ENCODE measurements around the gene LGR4.

LGR4 gene

GRCh38 chr11:27506200-27507182 is 33.9 kb upstream of the LGR4 start, which contains the start of gene LIN7C (continued):
- no peak; the same call in 1 of the 2 replicates for TF ChIP-seq ZNF639 (tag by site-specific recombination; IDR thresholded peaks at IDR 0.05)
- TF ChIP-seq SP3 (tag by site-specific recombination; IDR thresholded peaks at IDR 0.05) = peak; percentile 82
- no peak for TF ChIP-seq ZNF558 (tag by site-specific recombination; IDR thresholded peaks at IDR 0.05)
- peak; percentile 68 for TF ChIP-seq EGR2 (tag by site-specific recombination; IDR thresholded peaks at IDR 0.05; ENCODE audit: low read depth)
- TF ChIP-seq ZNF777 (tag by site-specific recombination; IDR thresholded peaks at IDR 0.05; ENCODE audit: borderline replicate concordance) = no peak
- TF ChIP-seq ZFP69B (tag by site-specific recombination; IDR thresholded peaks at IDR 0.05) = no peak
- TF ChIP-seq ZNF140 (tag by site-specific recombination; IDR thresholded peaks at IDR 0.05) = no peak
- TF ChIP-seq ZNF707 (tag by site-specific recombination; IDR thresholded peaks at IDR 0.05) = no peak
- TF ChIP-seq ZNF23 (tag by site-specific recombination; IDR thresholded peaks at IDR 0.05; ENCODE audit: borderline replicate concordance) = no peak
- no peak for TF ChIP-seq ZSCAN23 (tag by site-specific recombination; IDR thresholded peaks at IDR 0.05)
- TF ChIP-seq ZNF37A (tag by site-specific recombination; IDR thresholded peaks at IDR 0.05) = no peak
- TF ChIP-seq GLI4 (tag by site-specific recombination; IDR thresholded peaks at IDR 0.05) = no peak
- TF ChIP-seq ZNF548 (tag by site-specific recombination; IDR thresholded peaks at IDR 0.05) = no peak
- no peak for TF ChIP-seq GLI2 (tag by site-specific recombination; IDR thresholded peaks at IDR 0.05; ENCODE audit: borderline replicate concordance, low read depth)
- no peak for TF ChIP-seq ZNF645 (tag by site-specific recombination; IDR thresholded peaks at IDR 0.05)
- no peak for TF ChIP-seq ZNF596 (tag by site-specific recombination; IDR thresholded peaks at IDR 0.05)
- TF ChIP-seq INSM2 (tag by site-specific recombination; IDR thresholded peaks at IDR 0.05) = no peak
- TF ChIP-seq ZFP3 (tag by site-specific recombination; IDR thresholded peaks at IDR 0.05; ENCODE audit: low read depth) = no peak
- TF ChIP-seq ZBTB1 (tag by site-specific recombination; IDR thresholded peaks at IDR 0.05) = no peak
- TF ChIP-seq BCL11A (tag by site-specific recombination; IDR thresholded peaks at IDR 0.05; ENCODE audit: low read depth) = no peak
- no peak for TF ChIP-seq ZNF660 (tag by site-specific recombination; IDR thresholded peaks at IDR 0.05)
- TF ChIP-seq KLF9 (tag by site-specific recombination; IDR thresholded peaks at IDR 0.05; ENCODE audit: low read depth) = peak; percentile 59; the same call in 1 of the 2 replicates
- TF ChIP-seq ATF2 (tag by site-specific recombination; IDR thresholded peaks at IDR 0.05; ENCODE audit: low read depth) = no peak
- TF ChIP-seq TCF7L2 (IDR thresholded peaks at IDR 0.05; ENCODE audit: borderline replicate concordance, low read depth, low read length) = no peak
- TF ChIP-seq ZNF449 (tag by site-specific recombination; IDR thresholded peaks at IDR 0.05) = no peak
- TF ChIP-seq HOXD13 (CRISPR knock-in tag; IDR thresholded peaks at IDR 0.05; ENCODE audit: borderline replicate concordance) = no peak
- 0 out of 2 replicates have a peak, but pooled peaks have one; percentile 28 for TF ChIP-seq ZNF692 (tag by site-specific recombination; IDR thresholded peaks at IDR 0.05)
- no peak for TF ChIP-seq ZBTB49 (tag by site-specific recombination; IDR thresholded peaks at IDR 0.05; ENCODE audit: low read depth)
